ENCODE measurements around the gene MITD1.

DNA sequence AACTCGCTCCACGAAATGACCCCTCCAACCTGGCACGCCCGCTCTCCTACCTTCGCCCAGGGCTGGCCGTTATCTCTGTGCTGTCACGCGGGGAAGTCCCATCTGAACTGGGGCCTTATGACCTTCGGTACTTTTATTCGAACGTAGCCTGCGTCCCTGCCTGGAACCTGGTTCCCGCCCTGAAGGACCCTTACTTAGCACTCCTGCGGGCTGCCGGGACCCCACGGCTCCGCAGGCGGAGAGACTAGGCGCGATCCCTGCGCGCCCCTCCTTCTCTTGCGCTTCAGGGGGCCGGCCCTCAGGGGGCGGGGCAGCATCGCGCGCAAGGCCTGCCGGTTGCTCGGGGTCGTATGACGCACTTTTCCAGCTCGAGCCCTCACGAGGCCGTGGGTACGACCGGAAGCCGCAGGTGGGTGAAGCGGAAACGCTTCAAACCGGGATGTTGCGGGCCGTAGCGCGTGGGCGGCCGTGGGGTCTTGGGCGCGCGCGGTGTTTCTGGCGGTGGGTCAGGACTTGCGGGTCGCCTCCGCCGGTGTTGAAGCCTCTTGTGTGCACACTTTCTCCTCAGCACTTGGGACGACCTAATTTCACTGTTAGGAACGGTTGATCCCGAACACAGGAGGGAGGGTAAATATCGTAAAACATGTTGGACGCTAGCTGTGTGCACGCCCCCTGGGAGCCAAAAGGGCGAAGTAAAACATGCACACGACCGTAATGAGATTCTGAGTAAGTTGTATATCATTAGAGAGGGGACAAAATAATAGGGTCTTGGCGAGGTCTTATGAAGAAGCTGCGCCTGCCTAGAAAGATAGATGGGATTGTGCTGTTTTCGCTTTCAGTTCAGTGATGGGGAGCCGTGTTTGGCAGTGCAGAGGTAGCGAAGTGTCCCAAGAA lies 26.0 kb downstream of the MITD1 start, which contains the start of the genes LIPT1 and TSGA10:
- TF ChIP-seq POLR2A (IDR thresholded peaks at IDR 0.05) (peak; percentile 71 to 98), CTCF (IDR thresholded peaks at IDR 0.05) (peak in 1 of 6 experiments; percentile 5)

Data from thyroid gland (tissue), 4 donors.